Measurements from ENCODE around the gene RHBDL2.

GRCh38 chr1:38908821-38909220 is 32.8 kb downstream of the RHBDL2 start:
- TF ChIP-seq POLR2A (IDR thresholded peaks at IDR 0.05; ENCODE audit: low read depth, low read length) (no peak), CTCF (IDR thresholded peaks at IDR 0.05; ENCODE audit: extremely low read depth in 1 of 2, insufficient read depth in 1 of 2, low read depth in 1 of 2, low read length in 2 of 2) (no peak), POLR2AphosphoS5 (IDR thresholded peaks at IDR 0.05; ENCODE audit: insufficient read depth, low read depth, low read length) (no peak), JUN (IDR thresholded peaks at IDR 0.05; ENCODE audit: borderline replicate concordance, insufficient read depth, insufficient read length, low read depth) (no peak)
- TF ChIP-seq, protein P1, sequence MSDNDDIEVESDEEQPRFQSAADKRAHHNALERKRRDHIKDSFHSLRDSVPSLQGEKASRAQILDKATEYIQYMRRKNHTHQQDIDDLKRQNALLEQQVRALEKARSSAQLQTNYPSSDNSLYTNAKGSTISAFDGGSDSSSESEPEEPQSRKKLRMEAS (IDR thresholded peaks at IDR 0.05; ENCODE audit: insufficient read depth, insufficient read length) = no peak
